ENCODE data around the gene ADI1.

The ADI1 gene

GRCh38 chr2:3519255-3520205 is at the start of gene ADI1:
Gene ADI1 (minus strand): TSS chr2:3519531. CDS start chr2:3519487, 44 bp downstream.
- peak; percentile 63 to 80 for DNase-seq

GRCh38 chr2:3566806-3567205 is 47.5 kb upstream of the ADI1 start:
- DNase-seq: no peak

DNA sequence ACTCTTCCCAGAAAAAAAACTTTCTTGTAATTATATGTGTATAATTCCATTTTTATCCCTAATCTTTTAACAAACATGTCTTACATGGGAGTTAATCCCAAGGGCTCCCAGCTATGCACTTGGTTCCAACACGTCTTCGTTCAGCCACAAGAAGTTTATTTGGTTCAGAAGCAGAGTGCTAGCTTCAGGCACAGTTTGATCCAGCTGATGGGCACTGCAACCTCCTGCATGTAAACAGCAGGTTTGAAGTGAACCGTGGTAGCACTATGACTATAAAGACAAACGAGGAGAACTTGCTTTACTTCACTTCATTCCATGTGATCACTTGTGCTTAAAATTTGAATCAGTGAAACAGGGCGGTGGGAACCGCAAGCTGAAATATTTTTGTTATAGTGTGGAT is 45.8 kb upstream of the ADI1 start:
- DNase-seq: no peak

DNA sequence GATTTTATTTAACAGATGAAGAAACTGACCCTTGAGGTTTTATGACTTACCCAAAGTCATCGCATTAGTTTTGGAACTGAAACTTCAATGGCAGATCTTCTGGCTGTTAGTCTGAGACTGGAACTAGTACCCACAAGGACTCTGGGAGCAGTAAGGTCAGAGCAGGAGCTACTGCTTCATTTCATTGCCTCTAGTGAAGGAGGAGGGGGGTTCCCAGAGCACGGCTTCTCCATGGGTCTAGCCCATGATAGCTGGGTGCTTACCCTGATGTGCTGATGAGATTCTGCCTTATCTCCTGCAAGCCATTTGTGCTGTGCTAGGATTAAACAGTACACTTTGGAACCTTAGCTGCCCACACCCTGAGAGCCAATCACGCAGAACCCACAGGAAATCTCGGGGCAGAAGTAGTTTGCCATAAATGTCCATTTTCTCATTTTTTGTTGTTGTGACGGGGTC is 44.2 kb upstream of the ADI1 start:
- DNase-seq: no peak

- peak; percentile 97 to 99 for DNase-seq
Observed at GRCh38 chr2:3558205-3559014, 39.1 kb upstream of the ADI1 start, which contains the start of gene RNASEH1. Gene RNASEH1 (minus strand): TSS chr2:3558333. CDS start chr2:3558260, 73 bp downstream.

- no peak for DNase-seq
Observed at GRCh38 chr2:3557639-3558204, 38.4 kb upstream of the ADI1 start.

GRCh38 chr2:3553946-3554345 is 34.6 kb upstream of the ADI1 start:
- DNase-seq: no peak

- DNase-seq: no peak
Observed at GRCh38 chr2:3547915-3548314, 28.6 kb upstream of the ADI1 start.

GRCh38 chr2:3545788-3546478 is 26.6 kb upstream of the ADI1 start:
- no peak for DNase-seq

GRCh38 chr2:3543023-3543683 is 23.8 kb upstream of the ADI1 start:
- no peak for DNase-seq

DNA sequence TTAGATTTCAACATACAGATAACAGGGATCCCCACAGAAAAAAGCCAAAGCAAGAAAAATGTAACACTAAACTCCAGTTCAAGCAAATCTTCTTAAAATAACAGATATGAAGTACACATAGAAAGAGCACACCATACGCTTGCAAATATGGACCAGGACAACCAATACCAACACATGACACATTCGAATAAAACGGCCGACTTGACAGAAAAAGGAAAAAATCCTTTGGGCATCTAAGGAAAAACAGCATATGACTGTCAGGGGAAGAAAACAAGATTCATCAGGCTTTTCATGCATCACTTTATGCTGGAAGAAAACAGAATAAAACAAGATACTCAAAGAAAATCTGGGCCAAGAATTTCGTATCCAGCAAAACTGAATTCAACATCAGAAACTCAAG is 22.8 kb upstream of the ADI1 start:
- DNase-seq: no peak

- DNase-seq: no peak
Observed at GRCh38 chr2:3539836-3540235, 20.5 kb upstream of the ADI1 start.

GRCh38 chr2:3536682-3537632 is 17.6 kb upstream of the ADI1 start:
- DNase-seq: no peak

- no peak for DNase-seq
Observed at GRCh38 chr2:3535794-3536681, 16.7 kb upstream of the ADI1 start.

GRCh38 chr2:3535467-3535793 is 16.1 kb upstream of the ADI1 start:
- no peak for DNase-seq

- DNase-seq: no peak
Observed at GRCh38 chr2:3534251-3534814, 15.0 kb upstream of the ADI1 start.

GRCh38 chr2:3533836-3534235 is 14.5 kb upstream of the ADI1 start:
- no peak for DNase-seq

DNA sequence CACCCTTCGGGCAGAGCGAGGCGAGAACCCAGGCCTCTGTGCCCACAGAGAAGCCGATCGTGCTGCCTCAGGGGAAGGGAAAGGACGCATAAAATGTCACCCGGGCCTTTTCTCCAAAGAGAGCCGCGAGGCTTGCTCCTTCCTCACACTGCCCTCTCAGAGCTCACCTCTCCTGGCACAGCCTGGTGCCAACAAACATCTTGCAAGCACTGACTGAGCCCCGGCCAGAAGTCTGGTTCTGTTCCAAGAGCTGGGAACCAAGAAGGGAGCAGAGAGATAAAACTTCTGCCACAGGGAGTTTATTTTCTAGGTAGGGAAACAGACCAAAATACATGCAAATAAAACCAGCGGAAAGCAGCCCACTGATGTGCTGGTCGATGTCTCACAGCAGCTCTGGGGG is 13.6 kb upstream of the ADI1 start:
- no peak for DNase-seq

GRCh38 chr2:3529316-3530025 is 10.1 kb upstream of the ADI1 start:
- DNase-seq: no peak
